Kidney (tissue), 14 donors: Measurements from ENCODE around the gene EIF5AL1. TPM values are rescaled to one million over a fixed set of nuclear protein-coding genes. Genes with fewer than 3 reads are reported as not detected.
"Not testable (repeated sequence)": the region's sequence is repeated elsewhere in the genome, so short reads cannot be mapped to it uniquely, and the experiment has no call there.

Experiments used
- DNase-seq, 5 donors: peaks; one replicate each; pipeline ENCODE4 v3.0.0-alpha.2; 2013 to 2020
- FAIRE-seq: peaks from 2 replicates; lab custom pipeline; 2012; peaks lifted over from hg19 to GRCh38; lab: Jason Lieb, UNC
- H3K27ac ChIP-seq, 2 donors: one replicate each; pipeline ENCODE4 v1.7.0; 2013; ENCODE audit warnings: low read depth in 2 of 2, low read length in 2 of 2, inconsistent platforms in 1 of 2
- H3K27me3 ChIP-seq: one replicate; pipeline ENCODE4 v1.7.1; 2013; ENCODE audit warnings: low read length, inconsistent platforms; ENCODE audit not compliant: control insufficient read depth, insufficient read depth
- H3K36me3 ChIP-seq, 3 donors: one replicate each; pipeline versions ENCODE4 v1.7.0 to v1.7.1; 2013; ENCODE audit warnings: low read length in 3 of 3, control low read depth in 1 of 3, inconsistent platforms in 1 of 3; ENCODE audit not compliant: insufficient read depth in 3 of 3, control insufficient read depth in 2 of 3
- H3K4me1 ChIP-seq, 3 donors: one replicate each; pipeline versions ENCODE4 v1.7.0 to v1.7.1; 2013; ENCODE audit warnings: low read length in 3 of 3, inconsistent platforms in 1 of 3, low read depth in 1 of 3; ENCODE audit not compliant: control insufficient read depth in 2 of 3, insufficient read depth in 2 of 3
- H3K4me3 ChIP-seq, 3 donors: one replicate each; pipeline versions ENCODE4 v1.7.0 to v1.8.1; 2013; ENCODE audit warnings: low read length in 3 of 3, control low read depth in 1 of 3, inconsistent platforms in 1 of 3
- H3K9ac ChIP-seq, 3 donors: one replicate each; pipeline versions ENCODE4 v1.7.0 to v1.7.1; 2013; ENCODE audit warnings: low read length in 3 of 3, control low read depth in 1 of 3, inconsistent platforms in 1 of 3
- H3K9me3 ChIP-seq, 3 donors: one replicate each; pipeline versions ENCODE4 v1.7.0 to v1.7.1; 2013; ENCODE audit warnings: low read length in 3 of 3, control low read depth in 1 of 3, inconsistent platforms in 1 of 3; ENCODE audit not compliant: control insufficient read depth in 2 of 3, insufficient read depth in 1 of 3
- intact Hi-C: fragments of 100-400 bp; cut with DNase I; formaldehyde crosslinking; loops from one replicate; pipeline ENCODE4 v1.11.1; 2022
- polyA plus RNA-seq: library from polyadenylated mRNA; stranded (reverse); fragments of 350-450 nt; fragmentation: Illumina TruSeq; extraction: RNeasy Lipid Tissue Mini Kit (QIAGEN cat#74804); gene quantifications from one replicate; pipeline ENCODE4 v1.2.3, GENCODE V29; 2014; ENCODE audit warnings: low read depth, low replicate concordance; ENCODE audit not compliant: insufficient read depth
- total RNA-seq: library from RNA; stranded (reverse); fragmentation: NEBNext Ultra II Directional; extraction: Animal tissue kit (Norgen Biotek cat#: 25700); gene quantifications from one replicate; pipeline ENCODE4 v1.2.1, GENCODE V29; 2021
- TF ChIP-seq, protein P1 (sequence below): IDR thresholded peaks from 3 replicates; pipeline ENCODE4 v1.5.1; 2012; ENCODE audit warnings: mild to moderate bottlenecking, moderate library complexity, borderline replicate concordance; ENCODE audit not compliant: insufficient read depth; ENCODE audit errors: extremely low read depth
- donor health status: control.
- donor health status: control.
- donor health status: control.
- donor health status: control.
- donor health status: control.
- donor health status: DM: yes; HTN: yes; CAD: no.
- donor health status: Normal renal cell carcinoma (clear cell type).

Gene EIF5AL1
- total and polyA plus RNA-seq, 2 donors from 2014 or later: 0.54 to 1.4 TPM

DNA sequence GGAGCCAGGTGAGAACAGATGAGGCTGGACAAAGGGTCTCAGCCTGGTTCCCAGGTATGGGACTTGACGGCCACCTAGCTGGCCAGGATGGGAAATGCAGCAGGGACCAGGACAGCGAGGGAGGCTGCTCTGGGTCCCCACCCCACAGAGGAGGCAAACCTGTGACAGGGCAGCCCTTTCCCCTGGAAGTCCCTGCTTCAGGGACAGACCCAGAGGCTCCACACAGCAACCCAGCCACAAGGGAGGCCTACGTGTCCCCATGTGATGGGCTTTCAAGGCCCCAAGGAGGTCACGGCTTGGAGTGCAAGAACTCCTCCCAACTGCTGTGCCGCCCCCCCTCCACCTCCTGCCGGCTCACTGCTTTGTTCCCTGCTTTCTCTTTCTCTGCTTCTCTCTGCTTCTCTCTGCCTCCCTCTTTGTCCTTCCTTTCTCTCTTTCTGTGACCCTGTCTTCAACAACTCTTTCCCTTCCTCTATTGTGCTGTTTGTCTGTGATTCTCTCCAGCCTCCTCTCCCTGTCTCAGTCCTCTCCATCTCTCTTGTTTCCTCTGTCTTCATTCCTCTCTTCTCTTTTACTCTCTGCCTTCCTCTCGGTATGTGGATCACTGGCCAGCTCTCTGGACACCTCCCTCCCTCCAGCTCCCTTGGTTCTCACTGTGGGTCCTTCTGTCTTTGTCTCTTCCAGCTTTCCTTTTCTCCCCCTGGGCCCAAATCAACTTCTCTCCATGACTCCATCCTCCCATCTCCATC, 9.6 kb upstream of the EIF5AL1 start:
- intact Hi-C loops: no loop called here
- Histone ChIP-seq H3K27me3 (no peaks in the 10 kb centered on the region), H3K36me3 (no peaks in the 10 kb centered on the region), H3K9ac (no peak overlapping the region), H3K4me3 (no peak overlapping the region), H3K9me3 (no peaks in the 10 kb centered on the region), H3K4me1 (no peaks in the 10 kb centered on the region), H3K27ac (no peak overlapping the region)
- no peak for FAIRE-seq
- peak in 4 of 5 donors; percentile 42 to 62 (median 54) for DNase-seq
- TF ChIP-seq, protein P1, sequence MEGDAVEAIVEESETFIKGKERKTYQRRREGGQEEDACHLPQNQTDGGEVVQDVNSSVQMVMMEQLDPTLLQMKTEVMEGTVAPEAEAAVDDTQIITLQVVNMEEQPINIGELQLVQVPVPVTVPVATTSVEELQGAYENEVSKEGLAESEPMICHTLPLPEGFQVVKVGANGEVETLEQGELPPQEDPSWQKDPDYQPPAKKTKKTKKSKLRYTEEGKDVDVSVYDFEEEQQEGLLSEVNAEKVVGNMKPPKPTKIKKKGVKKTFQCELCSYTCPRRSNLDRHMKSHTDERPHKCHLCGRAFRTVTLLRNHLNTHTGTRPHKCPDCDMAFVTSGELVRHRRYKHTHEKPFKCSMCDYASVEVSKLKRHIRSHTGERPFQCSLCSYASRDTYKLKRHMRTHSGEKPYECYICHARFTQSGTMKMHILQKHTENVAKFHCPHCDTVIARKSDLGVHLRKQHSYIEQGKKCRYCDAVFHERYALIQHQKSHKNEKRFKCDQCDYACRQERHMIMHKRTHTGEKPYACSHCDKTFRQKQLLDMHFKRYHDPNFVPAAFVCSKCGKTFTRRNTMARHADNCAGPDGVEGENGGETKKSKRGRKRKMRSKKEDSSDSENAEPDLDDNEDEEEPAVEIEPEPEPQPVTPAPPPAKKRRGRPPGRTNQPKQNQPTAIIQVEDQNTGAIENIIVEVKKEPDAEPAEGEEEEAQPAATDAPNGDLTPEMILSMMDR: no peak

DNA sequence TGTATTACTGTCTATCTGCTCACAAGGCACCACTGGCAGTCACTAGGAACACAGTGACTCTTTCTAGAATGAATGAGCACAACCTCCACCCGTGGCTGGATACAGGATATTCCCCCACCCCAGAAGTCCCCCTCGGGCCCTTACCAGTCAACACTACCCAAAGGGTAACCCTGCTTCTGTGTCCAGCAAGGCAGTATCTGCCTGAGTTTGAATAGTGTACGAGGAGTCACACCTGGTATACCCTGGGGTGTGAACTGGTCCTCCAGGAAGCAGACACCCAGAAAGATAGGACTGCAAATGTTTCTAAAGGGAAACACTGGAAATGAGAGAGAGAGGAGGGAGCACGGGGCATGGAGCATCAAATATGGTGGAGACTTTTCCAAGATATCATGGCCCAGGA, 8.5 kb upstream of the EIF5AL1 start:
- FAIRE-seq, H3K4me3 ChIP-seq, H3K36me3 ChIP-seq, H3K27ac ChIP-seq, H3K27me3 ChIP-seq, H3K9me3 ChIP-seq, H3K9ac ChIP-seq, H3K4me1 ChIP-seq, intact Hi-C loops: not testable (repeated sequence)
- peak in 1 of 5 donors; percentile 9 for DNase-seq

DNA sequence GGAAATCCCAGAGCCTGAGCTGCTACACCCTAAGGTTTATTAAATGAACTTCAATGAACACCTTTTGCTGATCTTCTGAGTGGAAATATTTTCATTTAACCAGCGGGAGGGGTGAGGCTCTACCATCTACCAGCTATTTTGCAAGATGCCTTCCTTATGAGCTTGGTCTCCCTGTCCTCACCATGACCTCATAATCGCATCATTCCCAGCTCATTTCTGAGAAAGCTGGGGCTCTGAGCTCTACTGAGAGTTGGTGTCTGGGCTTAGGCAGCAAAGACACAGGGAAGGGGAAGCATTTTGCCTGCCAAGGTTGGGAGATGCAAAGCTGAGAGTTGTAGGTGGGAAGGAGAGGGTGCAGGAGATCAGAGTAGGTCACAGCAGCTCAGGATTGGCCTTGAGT, 7.8 kb upstream of the EIF5AL1 start:
- H3K27ac ChIP-seq, intact Hi-C loops, H3K9me3 ChIP-seq, H3K4me3 ChIP-seq, DNase-seq, H3K27me3 ChIP-seq, H3K36me3 ChIP-seq, H3K4me1 ChIP-seq, H3K9ac ChIP-seq, FAIRE-seq: not testable (repeated sequence)

DNA sequence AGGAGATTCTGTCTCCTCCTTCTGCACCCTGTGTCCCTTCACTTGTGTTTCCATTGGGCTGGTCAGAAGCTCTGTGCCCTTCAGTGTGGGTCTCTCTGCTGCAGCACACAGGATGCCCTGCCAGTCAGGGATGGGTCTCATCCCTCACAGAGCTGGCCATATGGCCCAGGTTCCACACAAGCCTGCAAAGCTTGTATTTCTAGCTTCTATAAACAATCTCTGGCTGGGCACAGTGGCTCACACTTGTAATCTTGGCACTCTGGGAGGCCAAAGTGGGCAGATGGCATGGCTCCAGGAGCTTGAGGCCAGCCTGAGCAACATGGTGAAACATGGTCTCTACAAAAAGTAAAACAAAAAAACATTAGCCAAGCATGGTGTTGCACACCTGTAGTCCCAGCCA, 7.0 kb upstream of the EIF5AL1 start:
- H3K4me1 ChIP-seq, H3K27me3 ChIP-seq, DNase-seq, H3K27ac ChIP-seq, H3K4me3 ChIP-seq, H3K9me3 ChIP-seq, intact Hi-C loops, H3K36me3 ChIP-seq, FAIRE-seq, H3K9ac ChIP-seq: not testable (repeated sequence)

DNA sequence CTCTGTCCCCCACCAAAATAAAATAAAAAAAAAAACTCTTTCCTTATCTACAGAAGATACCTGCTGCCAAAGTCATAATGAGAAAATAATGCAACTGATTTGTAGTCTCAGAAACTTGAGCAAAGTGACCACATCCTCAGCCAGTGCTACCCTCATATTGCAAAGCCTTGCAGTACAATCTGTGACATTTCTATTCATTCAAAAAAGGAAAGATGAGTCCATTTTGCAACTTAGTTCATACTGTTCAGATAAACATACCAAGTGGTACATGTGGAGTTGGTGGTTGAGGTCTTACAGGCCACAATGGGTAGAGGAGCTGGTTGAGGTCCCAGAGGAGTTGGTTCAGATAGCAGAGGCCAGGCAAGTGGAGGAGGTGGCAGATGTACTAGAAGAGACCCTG, 6.5 kb upstream of the EIF5AL1 start:
- FAIRE-seq: no peak
- no peaks in the 10 kb centered on the region for H3K36me3 ChIP-seq
- intact Hi-C loops: no loop called here

More for the DNA sequence above, 6.5 kb upstream of the EIF5AL1 start:
- Histone ChIP-seq H3K4me3 (no peak overlapping the region), H3K9ac (no peak overlapping the region), H3K9me3 (no peaks in the 10 kb centered on the region), H3K4me1 (no peaks in the 10 kb centered on the region), H3K27me3 (no peaks in the 10 kb centered on the region), H3K27ac (no peak overlapping the region)
- peak in 1 of 5 donors; percentile 13 for DNase-seq
- TF ChIP-seq, protein P1: no peak
